ENCODE measurements around the gene ATG7.
"Not testable (repeated sequence)": the region's sequence is repeated elsewhere in the genome, so short reads cannot be mapped to it uniquely, and the experiment has no call there.

ATG7 gene

GRCh38 chr3:11479221-11479620 lies 207.0 kb downstream of the ATG7 start:
- DNase-seq (ENCODE audit: low spot score in 2 of 2), result no peak
- H3K4me1 Mint-ChIP-seq, result no peaks in the 10 kb centered on the region
- no peak for ATAC-seq (replicated peaks; ENCODE audit: extremely low read depth, poor library complexity, severe bottlenecking)
- no peaks in the 10 kb centered on the region for H3K9me3 Mint-ChIP-seq
- H3K36me3 Mint-ChIP-seq (ENCODE audit: insufficient read depth), result peaks cover 4% of the 10 kb centered on the region
- no peaks in the 10 kb centered on the region for H3K27me3 Mint-ChIP-seq
- H3K4me3 Mint-ChIP-seq, result no peak overlapping the region
- H3K27ac Mint-ChIP-seq (ENCODE audit: low read depth), result no peak overlapping the region

- peaks cover 3% of the 10 kb centered on the region for H3K36me3 Mint-ChIP-seq (ENCODE audit: insufficient read depth)
- no peak overlapping the region for H3K27ac Mint-ChIP-seq (ENCODE audit: low read depth)
- no peaks in the 10 kb centered on the region for H3K9me3 Mint-ChIP-seq
- H3K27me3 Mint-ChIP-seq, result no peaks in the 10 kb centered on the region
- H3K4me1 Mint-ChIP-seq, result no peaks in the 10 kb centered on the region
- H3K4me3 Mint-ChIP-seq, result no peak overlapping the region
- ATAC-seq (replicated peaks; ENCODE audit: extremely low read depth, poor library complexity, severe bottlenecking) (no peak), DNase-seq (ENCODE audit: low spot score in 2 of 2) (no peak)
Measured at GRCh38 chr3:11480663-11481298, 208.6 kb downstream of the ATG7 start.

- Mint-ChIP-seq H3K9me3 (no peaks in the 10 kb centered on the region), H3K4me3 (no peak overlapping the region), H3K4me1 (no peaks in the 10 kb centered on the region), H3K27ac (ENCODE audit: low read depth) (no peak overlapping the region), H3K27me3 (no peaks in the 10 kb centered on the region), H3K36me3 (ENCODE audit: insufficient read depth) (peaks cover 3% of the 10 kb centered on the region)
- ATAC-seq (replicated peaks; ENCODE audit: extremely low read depth, poor library complexity, severe bottlenecking) (no peak), DNase-seq (ENCODE audit: low spot score in 2 of 2) (no peak)
Measured at GRCh38 chr3:11481556-11481955, 209.4 kb downstream of the ATG7 start.

- Mint-ChIP-seq H3K4me1 (no peaks in the 10 kb centered on the region), H3K9me3 (no peaks in the 10 kb centered on the region), H3K27ac (ENCODE audit: low read depth) (no peak overlapping the region), H3K36me3 (ENCODE audit: insufficient read depth) (peaks cover 3% of the 10 kb centered on the region), H3K4me3 (no peak overlapping the region), H3K27me3 (no peaks in the 10 kb centered on the region)
- ATAC-seq (replicated peaks; ENCODE audit: extremely low read depth, poor library complexity, severe bottlenecking) (no peak), DNase-seq (ENCODE audit: low spot score in 2 of 2) (no peak)
Measured at GRCh38 chr3:11482021-11482420, 209.8 kb downstream of the ATG7 start.

- not testable (repeated sequence) for ATAC-seq (replicated peaks; ENCODE audit: extremely low read depth, poor library complexity, severe bottlenecking); DNase-seq (ENCODE audit: low spot score in 2 of 2); H3K27ac Mint-ChIP-seq (ENCODE audit: low read depth); H3K36me3 Mint-ChIP-seq (ENCODE audit: insufficient read depth); H3K4me3 Mint-ChIP-seq; H3K9me3 Mint-ChIP-seq; H3K4me1 Mint-ChIP-seq; H3K27me3 Mint-ChIP-seq
Measured at GRCh38 chr3:11488356-11488755, 216.2 kb downstream of the ATG7 start.

- no peaks in the 10 kb centered on the region for H3K27me3 Mint-ChIP-seq
- H3K9me3 Mint-ChIP-seq, result no peaks in the 10 kb centered on the region
- no peak for DNase-seq (ENCODE audit: low spot score in 2 of 2)
- no peak for ATAC-seq (replicated peaks; ENCODE audit: extremely low read depth, poor library complexity, severe bottlenecking)
- H3K4me3 Mint-ChIP-seq, result no peak overlapping the region
- peaks cover 2% of the 10 kb centered on the region for H3K36me3 Mint-ChIP-seq (ENCODE audit: insufficient read depth)
- no peak overlapping the region for H3K27ac Mint-ChIP-seq (ENCODE audit: low read depth)
- H3K4me1 Mint-ChIP-seq, result peaks cover 15% of the 10 kb centered on the region
Measured at GRCh38 chr3:11494131-11494916, 222.1 kb downstream of the ATG7 start.

- H3K4me3 Mint-ChIP-seq, result no peak overlapping the region
- peaks cover 15% of the 10 kb centered on the region for H3K4me1 Mint-ChIP-seq
- no peaks in the 10 kb centered on the region for H3K27me3 Mint-ChIP-seq
- H3K36me3 Mint-ChIP-seq (ENCODE audit: insufficient read depth), result peaks cover 2% of the 10 kb centered on the region
- no peaks in the 10 kb centered on the region for H3K9me3 Mint-ChIP-seq
- DNase-seq (ENCODE audit: low spot score in 2 of 2), result no peak
- H3K27ac Mint-ChIP-seq (ENCODE audit: low read depth), result no peak overlapping the region
- ATAC-seq (replicated peaks; ENCODE audit: extremely low read depth, poor library complexity, severe bottlenecking), result no peak
Measured at GRCh38 chr3:11495948-11496557, 223.9 kb downstream of the ATG7 start.

- ATAC-seq (replicated peaks; ENCODE audit: extremely low read depth, poor library complexity, severe bottlenecking), result no peak
- Mint-ChIP-seq H3K9me3 (no peaks in the 10 kb centered on the region), H3K4me3 (no peak overlapping the region), H3K36me3 (ENCODE audit: insufficient read depth) (peaks cover 2% of the 10 kb centered on the region), H3K4me1 (peaks cover 11% of the 10 kb centered on the region), H3K27ac (ENCODE audit: low read depth) (peak overlapping the region; percentile 8), H3K27me3 (no peaks in the 10 kb centered on the region)
- DNase-seq (ENCODE audit: low spot score in 2 of 2), result no peak
Measured at GRCh38 chr3:11498177-11498576, 226.0 kb downstream of the ATG7 start.

- Mint-ChIP-seq H3K4me1 (peaks cover 6% of the 10 kb centered on the region), H3K36me3 (ENCODE audit: insufficient read depth) (peaks cover 2% of the 10 kb centered on the region), H3K4me3 (no peak overlapping the region), H3K9me3 (no peaks in the 10 kb centered on the region), H3K27me3 (no peaks in the 10 kb centered on the region), H3K27ac (ENCODE audit: low read depth) (peak overlapping the region; percentile 8)
- DNase-seq (ENCODE audit: low spot score in 2 of 2) (no peak), ATAC-seq (replicated peaks; ENCODE audit: extremely low read depth, poor library complexity, severe bottlenecking) (no peak)
Measured at GRCh38 chr3:11498646-11499045, 226.4 kb downstream of the ATG7 start.

- peaks cover 2% of the 10 kb centered on the region for H3K36me3 Mint-ChIP-seq (ENCODE audit: insufficient read depth)
- no peak overlapping the region for H3K4me3 Mint-ChIP-seq
- no peaks in the 10 kb centered on the region for H3K9me3 Mint-ChIP-seq
- no peak overlapping the region for H3K27ac Mint-ChIP-seq (ENCODE audit: low read depth)
- H3K4me1 Mint-ChIP-seq, result peaks cover 2% of the 10 kb centered on the region
- no peak for ATAC-seq (replicated peaks; ENCODE audit: extremely low read depth, poor library complexity, severe bottlenecking)
- no peaks in the 10 kb centered on the region for H3K27me3 Mint-ChIP-seq
- DNase-seq (ENCODE audit: low spot score in 2 of 2), result no peak
Measured at GRCh38 chr3:11499144-11499543, 226.9 kb downstream of the ATG7 start.

GRCh38 chr3:11502413-11502812 lies 230.2 kb downstream of the ATG7 start:
- not testable (repeated sequence) for DNase-seq (ENCODE audit: low spot score in 2 of 2); H3K9me3 Mint-ChIP-seq; H3K4me3 Mint-ChIP-seq; H3K4me1 Mint-ChIP-seq; H3K27ac Mint-ChIP-seq (ENCODE audit: low read depth); H3K27me3 Mint-ChIP-seq; H3K36me3 Mint-ChIP-seq (ENCODE audit: insufficient read depth); ATAC-seq (replicated peaks; ENCODE audit: extremely low read depth, poor library complexity, severe bottlenecking)

- no peaks in the 10 kb centered on the region for H3K9me3 Mint-ChIP-seq
- peaks cover 2% of the 10 kb centered on the region for H3K36me3 Mint-ChIP-seq (ENCODE audit: insufficient read depth)
- DNase-seq (ENCODE audit: low spot score in 2 of 2) (no peak), ATAC-seq (replicated peaks; ENCODE audit: extremely low read depth, poor library complexity, severe bottlenecking) (no peak)
- H3K4me3 Mint-ChIP-seq, result no peak overlapping the region
- H3K4me1 Mint-ChIP-seq, result no peaks in the 10 kb centered on the region
- no peaks in the 10 kb centered on the region for H3K27me3 Mint-ChIP-seq
- H3K27ac Mint-ChIP-seq (ENCODE audit: low read depth), result no peak overlapping the region
Measured at GRCh38 chr3:11507719-11508118, 235.5 kb downstream of the ATG7 start.
